IPS DF 19.7 (cell line): ENCODE measurements around the gene ATF6B.

Source experiments
- DNase-seq: peaks from one replicate; pipeline ENCODE4 v3.0.0-alpha.2; 2013; ENCODE audit warnings: low read depth, low spot score

ATF6B gene

DNA sequence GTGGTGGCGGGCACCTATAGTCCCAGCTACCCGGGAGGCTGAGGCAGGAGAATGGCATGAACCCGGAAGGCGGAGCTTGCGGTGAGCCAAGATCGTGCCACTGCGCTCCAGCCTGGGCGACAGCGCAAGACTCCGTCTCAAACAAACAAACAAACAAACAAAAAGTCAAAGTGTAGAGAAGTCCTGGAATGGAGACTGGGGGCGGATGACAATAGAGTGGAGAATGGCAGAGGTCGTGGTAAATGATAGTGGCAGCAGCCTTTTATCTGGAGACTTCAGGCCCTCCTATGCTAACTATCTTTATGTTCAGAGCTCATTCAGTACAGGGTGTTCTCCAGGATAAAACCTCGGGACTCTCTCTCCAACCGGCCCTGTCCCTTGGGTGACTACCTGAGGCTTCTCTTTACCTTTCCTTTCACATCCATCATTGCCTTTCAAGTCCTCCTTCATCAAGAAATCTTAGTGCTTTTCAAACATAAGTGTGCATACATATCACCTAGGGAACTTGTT lies 3.4 kb upstream of the ATF6B start:
- DNase-seq = no peak

DNA sequence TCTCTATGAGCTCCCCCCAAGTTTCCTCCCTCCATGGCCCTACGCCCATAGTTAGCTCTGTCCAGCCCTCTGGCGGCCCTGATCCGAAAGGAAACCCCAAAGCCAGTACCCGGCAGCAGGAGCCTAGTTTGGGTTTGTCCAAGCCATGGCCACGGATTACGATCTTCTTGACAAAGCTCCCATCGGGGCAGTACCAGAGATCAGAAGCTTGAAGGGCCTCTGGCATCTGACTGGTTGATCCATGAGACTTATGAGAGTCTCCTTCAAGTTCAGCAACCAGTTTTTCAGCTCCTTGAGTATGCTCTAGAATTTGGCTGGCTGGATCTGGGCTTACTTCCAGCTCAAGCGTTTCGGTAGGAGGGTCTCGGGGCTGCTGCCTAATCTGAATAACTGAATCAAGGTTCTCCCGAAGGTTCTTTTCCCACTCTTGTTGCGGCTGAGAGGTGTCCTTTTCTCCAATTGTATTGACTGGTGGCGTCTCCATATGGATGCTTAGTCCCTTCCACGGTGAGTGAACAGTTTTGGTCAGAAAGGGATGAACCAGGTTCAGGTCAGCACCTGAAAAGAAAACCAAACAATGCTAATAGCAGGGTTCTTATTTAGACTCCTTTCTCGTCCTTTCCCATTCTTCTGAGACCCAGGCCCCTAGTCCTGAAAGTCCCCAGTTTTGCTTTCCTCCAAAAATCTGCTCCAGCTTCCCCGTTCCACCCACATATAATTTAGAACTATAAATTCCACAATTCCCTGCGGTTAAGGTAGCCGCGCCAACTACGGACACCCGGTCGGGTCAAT lies 1.4 kb upstream of the ATF6B start:
- DNase-seq = no peak

DNA sequence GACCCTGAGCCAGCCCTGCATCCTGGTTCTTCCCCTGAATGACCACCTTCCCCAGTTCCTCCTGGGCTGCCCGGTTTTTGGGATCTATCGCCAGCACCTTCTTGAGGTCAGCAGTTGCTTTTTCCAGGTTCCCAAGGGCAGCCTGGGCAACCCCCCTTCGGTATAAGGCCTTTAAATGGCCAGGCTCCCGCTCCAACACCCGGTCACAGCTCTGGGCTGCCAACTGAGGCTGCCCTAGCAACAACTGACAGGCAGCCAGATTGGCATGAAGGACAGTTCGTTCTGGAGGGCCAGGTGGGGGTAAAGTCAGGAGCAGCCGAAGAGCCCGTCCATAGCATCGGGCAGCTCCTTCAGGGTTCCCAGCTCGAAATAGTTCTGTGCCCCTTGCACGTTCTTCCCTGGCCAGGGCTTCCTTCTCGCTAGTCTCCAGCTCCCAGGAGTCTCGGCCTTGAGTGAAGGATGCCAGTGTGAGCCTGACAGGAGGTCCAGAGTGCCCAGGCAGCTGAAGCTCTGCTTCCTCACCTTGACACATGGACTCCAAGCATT lies 778 bp upstream of the ATF6B start:
- no peak for DNase-seq

DNA sequence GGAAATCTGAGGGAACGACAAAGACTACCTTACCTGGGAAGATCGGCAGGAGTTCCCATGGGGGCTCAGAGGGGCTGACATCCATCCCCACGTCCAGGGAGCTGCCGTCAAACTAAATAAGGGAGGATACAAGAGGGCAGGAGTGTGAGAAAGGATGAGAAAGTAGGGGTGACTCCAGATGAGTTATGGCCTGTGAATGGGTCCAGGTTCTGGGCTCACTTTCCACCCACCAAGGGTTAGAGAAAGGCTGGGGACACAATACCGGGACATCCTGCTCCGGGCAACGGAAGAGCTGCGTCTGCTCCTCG lies 683 bp downstream of the ATF6B start:
- DNase-seq = no peak

DNA sequence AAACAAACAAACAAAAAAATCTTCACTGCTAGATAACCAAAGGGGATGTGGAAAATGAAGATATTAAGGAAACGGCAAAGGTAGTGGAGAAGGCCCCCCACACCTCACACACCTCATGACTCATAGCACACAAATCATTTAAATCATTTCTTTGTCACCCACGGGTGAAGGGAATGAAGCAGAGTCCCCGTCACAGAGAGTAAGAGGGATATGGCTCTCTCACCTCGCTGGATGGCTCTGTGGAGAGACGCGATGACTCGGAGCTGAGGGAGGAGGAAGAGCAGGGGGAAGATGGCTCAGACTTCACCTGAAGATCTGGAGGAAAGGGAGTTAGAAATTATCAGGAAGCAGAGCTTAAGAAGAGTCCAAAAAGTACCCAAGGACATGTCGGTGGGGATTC lies 1.2 kb downstream of the ATF6B start:
- DNase-seq = no peak

DNA sequence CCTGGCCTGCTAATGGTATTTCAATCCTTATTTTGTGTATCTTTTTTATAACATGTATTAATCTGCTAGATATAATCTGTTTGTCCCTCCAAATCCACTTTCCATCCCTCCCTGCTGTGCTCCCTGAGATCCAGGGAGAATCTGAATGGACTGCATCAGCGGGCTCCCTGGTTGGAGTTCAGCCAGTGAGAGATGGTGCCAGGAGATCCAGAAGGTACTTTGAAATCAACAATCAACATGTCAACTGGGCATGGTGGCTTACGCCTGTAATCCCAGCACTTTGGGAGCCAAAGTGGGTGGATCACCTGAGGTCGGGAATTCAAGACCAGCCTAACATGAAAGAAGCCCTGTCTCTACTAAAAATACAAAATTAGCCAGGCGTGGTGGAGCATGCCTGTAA lies 4.4 kb downstream of the ATF6B start:
- no peak for DNase-seq

DNA sequence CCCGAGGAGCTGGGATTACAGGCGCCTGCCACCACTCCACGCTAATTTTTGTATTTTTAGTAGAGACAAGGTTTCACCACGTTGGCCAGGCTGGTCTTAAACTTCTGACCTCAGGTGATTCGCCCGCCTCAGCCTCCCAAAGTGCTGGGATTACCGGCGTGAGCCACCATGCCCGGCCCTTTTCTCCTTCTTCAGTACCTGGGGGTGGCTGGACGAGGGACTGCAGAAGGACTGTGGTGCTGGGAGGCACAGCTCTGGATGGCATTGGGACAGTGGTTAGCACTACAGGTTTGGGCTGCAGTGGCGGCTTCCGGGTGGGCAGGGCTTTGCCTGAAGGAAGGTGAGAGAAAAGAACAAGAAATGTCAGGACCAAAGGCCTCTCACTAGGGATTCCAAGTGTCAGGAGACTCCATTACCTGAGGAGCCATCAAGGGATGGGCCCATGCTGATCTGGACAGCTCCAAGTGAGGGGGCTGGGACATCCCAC lies 7.4 kb downstream of the ATF6B start:
- no peak for DNase-seq

DNA sequence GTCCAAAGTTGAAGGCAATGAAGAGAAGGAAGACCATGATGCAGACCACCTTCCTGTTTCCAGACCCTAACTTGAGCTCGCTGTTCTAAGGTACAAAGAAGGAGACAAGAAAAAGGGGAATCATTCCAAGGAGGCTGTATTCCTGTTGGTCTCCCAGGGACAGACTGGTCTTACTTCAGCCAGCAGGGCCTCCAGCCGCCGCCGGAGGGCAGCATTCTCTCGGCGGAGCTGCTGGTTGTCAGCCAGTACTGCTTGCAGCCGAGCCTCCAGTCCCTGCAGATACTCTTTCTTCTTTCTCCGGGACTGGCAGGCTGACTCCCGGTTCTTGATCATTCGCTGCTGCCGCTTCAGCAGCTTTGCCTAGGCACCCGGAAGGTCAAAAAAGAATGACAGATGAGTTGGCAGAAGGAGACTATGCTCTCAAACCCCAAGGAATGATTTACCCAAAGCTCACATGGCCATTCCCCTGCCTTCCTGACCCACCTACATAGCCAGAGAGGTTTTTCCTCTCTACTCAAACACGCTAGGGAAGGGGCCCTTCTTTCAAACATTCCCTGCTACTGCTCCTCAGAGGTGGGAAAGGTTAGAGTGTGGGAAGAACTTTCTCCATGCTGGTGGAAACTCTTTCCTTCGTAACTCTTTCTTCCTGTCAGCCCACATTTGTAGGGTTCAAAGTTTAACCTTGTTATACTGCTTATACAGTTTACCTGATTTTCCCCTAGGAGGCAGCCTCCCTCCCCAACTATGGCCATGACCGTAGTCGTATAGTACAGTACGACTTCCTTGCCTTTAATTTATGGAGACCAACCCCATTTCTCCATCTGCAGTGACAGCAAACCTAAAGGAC lies 9.0 kb downstream of the ATF6B start:
- DNase-seq = no peak

DNA sequence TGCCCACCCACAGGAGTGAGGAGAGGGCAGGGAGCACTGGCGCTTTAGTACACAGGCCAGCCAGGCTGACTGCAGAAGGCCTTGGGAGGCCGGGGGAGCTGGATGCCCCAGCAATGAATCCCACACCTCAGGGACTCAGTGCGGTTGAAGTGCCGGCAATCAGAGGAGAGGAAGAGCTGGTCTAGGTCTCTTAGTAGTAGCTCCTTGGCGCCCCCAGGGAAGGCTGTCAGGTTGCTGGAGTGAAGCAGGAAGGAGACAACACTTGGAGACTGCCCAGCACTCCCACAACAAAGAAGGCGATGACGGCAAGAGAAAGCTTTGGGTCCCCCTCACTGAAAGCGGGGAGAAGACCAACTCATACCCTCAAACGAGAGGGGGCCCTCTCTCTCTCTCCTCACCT lies 10.6 kb downstream of the ATF6B start:
- DNase-seq = no peak

DNA sequence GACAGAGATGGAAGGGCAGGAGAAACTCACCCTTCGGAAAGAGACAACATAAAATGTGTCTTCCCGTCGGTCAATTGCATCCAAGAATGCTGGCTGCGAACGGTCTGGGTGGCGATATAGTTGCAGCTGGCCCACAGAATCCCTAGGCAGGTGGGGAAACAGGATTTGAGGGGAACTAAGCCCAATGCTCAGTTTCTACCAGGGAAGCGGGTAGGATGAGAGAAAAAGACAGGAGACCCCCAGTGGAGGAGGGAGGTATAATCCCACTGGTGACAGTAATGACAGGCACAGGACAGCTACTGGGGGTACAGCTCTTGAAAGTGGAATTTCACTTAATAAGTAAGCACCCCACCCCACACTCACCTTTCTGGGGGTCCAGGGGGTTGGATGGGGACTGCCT lies 11.4 kb downstream of the ATF6B start:
- no peak for DNase-seq

DNA sequence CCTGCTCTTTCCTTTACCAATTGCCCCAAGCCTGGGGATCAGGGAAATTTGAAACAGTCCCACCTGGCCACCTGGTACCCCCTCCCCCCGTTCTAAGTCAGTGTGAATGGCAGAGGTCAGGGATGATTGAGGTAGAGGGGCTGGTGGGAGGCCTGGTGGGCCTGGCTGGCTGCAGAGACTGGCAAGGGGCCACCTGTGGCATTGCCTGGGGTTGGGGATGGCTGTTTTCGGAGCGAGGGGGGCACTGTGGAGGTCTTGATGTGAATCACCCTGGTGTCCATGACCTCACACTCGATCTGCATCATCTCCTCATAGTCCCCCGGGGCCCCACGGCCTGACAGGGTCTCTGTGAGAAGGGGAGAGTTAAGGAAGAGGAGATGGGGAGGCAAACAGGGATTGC lies 12.4 kb downstream of the ATF6B start:
- DNase-seq = no peak

DNA sequence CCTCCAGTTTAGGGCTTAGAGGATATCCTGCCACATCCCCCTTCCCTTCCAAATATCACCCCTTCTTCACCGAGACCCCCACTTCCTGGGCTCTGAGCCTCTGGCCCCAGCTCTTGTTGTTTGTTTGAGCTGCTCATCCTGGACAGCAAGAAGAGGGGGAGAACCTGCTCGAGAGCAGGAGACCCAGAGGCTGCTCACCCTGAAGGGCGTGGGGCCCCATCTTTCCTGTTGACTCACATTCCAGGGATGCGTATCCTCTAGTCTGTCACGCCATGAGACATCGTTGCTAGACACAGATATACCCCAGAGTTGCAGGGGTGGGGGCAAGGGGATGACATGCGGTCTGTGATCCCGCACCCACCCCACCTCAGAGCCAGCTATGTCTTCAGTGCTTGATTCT lies 13.2 kb downstream of the ATF6B start:
- no peak for DNase-seq

DNA sequence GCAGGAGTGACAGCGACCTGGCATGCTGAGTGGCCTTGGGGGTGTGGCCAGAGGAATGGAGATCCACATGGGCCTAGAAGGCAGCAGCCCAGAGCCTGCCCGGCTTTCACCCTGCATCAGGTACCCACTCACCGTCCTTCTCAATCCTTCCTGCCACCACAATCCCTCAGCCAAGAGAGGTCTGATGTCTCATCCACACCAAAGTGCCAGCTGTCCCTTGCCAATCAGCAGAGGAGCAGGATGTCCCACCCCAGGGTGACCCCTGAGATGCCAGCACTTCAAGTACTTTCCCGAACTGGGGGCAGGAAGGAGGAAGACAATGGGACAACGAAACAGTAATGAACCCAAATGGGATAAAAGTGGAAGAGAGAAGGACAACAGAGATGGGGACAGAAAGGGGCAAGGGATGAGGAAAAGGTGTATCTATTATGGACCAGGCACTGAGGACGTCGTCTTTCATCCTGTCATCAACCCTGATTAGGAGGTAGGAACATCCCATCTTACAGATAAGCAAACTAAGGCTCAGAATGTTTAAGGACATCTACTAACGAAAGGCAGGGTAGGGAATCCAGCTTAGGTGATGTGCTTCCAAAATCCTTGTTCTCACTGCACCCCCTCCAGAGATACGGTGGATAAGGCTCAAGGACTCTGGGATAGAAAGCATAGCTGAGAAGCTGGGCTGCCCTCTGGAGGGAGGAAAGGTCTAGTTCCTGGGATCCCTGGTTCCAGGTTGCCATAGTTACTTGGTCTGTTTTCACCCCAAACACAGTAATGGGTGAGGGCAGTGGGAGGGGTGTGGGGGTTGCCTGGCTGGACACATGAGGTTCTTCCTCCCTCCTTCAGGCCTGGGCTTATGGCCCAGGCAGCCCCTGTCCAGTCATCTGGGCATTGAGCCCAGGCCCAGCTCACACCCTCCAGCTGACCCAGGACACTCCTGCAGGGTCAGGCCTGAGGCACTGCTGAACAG lies 14.4 kb downstream of the ATF6B start:
- DNase-seq = peak; percentile 52

DNA sequence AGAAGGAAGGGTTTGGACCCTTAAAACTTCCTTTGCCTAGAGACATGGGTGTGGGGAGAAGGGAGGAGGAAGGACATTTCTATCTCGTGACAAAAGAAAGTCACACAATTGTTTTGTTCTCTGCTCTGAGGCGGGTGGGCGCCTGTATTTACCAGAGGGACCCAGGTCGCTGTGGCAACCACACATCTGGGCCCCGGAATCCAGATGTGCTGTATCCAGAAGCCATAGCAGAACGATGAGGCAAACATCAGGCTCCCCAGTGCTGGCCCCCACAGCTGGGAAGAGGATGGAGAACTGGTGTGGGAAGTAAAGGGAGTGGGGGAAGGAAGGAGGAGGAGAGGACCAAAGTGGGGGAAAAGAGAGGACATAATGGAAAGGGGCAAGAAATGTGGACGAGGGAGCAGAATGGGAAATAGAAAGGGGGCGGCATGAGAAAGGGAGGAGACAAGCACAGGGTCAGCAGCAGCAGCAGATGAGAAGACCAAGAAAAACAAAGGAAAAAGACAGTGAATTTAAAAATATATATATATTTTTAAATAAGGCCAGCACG lies 15.5 kb downstream of the ATF6B start:
- DNase-seq = no peak

DNA sequence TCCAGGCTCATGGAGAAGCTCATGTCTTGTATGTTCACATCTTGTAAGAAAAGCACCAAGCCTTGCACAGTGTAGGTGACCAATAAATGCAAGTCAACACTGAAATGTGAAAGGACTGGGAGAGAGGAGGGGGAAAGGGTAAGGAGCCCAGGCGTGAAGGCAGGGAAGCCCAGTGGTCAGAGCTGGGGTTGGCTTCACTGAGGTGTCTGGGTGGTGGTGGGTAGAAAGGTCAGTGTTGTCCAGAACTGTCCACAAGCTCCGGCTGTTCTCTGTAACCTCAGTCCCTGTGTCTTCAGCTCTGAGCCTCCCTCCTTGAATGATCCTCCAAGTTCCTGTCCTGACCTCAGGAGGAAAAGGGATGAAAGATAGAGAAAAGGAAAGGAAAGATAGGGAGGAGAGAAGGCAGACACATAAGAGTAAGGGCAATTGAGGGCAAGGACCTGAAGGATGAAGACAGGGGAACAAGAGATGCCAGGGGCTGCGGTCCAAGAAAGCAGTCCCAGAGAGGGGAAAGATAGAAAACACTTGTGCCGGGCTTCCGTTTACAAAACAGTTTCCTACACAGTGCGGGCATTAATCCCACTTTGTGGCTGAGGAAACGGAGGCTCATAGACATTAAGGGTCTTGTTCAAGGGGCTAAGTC lies 16.5 kb downstream of the ATF6B start:
- DNase-seq = no peak

DNA sequence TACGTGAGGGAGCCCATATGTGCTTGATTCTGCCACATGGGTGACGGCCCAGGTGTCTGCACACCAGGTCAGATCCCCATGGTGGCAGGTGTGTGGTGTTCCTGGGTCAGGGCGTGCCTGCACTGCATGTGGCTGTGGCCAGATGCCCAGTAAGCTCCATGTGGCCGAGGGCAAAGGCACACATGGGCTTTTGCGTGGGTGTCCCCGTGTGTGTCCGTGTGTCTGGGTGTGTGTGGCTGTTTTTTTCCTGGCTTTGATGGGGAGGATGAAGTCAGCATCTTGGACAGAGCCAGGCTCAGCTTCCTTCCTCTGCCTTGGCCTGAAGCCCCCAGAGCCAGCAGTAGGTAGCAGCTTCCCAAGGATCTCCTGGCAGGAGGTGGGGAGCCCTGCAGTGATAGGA lies 17.4 kb downstream of the ATF6B start:
- DNase-seq = no peak

DNA sequence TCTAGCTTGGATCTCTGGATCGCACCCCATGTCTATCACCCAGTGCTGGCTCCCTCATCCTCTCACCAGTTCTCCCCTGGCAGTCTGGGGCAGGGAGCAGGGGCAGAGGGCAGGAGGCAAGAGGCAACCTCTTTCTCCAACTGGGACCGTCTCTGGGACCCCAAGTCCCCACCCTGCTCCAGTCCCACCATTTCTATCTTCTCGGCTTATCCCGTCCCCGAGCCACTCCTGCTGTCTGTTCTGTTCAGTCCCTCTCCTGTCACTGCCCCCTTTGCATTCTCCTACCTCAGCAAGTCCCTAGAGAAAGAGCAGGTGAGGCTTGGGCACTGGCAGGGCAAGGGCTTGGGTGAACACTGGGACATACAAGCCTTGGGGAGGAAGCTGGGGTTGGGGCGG lies 18.3 kb downstream of the ATF6B start:
- DNase-seq = no peak

DNA sequence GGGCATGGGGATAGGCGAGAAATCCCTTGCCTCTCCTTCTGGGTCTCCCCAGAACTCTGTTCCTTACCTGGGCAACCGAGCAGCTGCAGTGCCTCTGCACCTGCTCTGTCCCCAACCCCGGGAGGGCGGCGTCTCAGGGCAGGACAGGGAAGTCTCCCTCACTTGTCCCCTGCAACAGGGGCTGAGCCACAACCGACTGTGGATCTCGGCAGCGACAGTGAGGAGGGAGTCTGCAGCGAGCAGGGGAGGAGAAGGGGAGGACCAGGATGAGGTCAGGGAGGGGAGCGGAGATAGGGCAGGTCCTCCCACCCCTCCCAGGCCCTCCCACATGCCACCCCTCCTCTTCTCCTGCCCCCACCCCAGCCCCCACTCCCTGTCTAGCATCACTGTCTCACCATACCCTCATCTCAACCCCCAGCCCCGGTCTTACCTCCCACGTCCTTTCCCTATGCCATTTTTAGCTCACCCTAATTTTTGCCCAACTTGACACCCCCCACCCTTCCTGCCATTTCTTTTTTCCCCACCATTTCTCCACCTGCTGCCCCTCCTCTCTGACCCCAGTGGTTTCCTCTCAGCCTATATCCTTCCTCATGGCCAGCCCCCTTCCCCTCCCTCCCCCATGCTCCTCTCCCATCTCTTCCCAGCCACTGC lies 18.8 kb downstream of the ATF6B start, which contains the start of gene TNXB:
TSS of gene TNXB (minus strand) at position 225 of the 651 bp plus-strand sequence. CDS start 11,140 bp downstream, outside the sequence.
- no peak for DNase-seq

DNA sequence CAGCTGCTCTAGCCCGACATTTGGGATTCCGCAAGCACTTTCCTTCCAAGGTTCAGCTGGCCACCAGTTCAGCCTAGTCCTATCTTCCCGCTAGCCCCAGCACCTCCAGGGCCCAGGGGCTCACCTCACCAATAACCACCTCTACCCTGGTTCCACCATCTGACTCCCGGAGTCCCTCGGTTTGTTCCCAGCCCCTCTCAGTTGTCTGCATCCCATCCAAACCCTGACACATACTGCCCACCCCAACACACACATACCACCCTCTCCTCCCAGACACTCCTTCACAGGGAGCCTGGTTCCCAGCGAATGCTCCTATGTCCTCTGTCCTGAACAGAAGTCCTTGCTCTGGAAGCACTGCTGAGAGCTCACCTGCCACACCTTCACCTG lies 19.3 kb downstream of the ATF6B start:
- no peak for DNase-seq

DNA sequence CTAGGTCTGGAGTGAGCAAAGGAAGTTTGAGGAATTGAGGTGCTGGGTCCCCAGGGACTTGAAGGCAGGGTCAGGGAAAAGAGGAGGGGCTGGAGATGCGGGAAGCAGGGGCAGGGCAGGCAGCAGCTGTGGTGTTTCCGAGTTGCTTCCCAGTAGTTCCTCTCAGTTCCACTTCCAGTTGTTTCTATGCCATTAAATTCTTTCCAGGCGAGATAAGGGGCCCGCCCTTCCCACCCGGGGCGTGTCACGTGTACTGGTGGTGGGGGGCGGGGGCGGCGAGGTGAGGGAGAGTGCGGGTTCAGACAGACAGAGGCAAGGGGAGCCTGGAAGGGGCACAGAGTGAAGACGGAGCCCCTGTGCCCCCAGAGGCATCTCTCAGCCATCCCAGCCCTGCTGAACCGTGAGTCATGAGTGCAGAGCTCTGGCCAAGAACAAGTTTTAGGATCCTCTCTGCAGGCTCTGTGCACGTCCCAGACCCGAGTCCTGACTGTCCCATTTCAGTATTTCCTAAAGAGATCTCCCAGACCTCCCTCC lies 19.9 kb downstream of the ATF6B start:
- no peak for DNase-seq
